AG04450 (cell line): ENCODE results near the gene KCNQ5. TPM values are rescaled to one million over a fixed set of nuclear protein-coding genes. Genes with fewer than 3 reads are reported as not detected.

Experiments used
- CTCF ChIA-PET: fragments of 300-600, 350-600 bp; formaldehyde crosslinking; extraction: SDS; loops from one replicate; lab custom pipeline; 2022; ENCODE audit warnings: antibody characterized with exemption, inconsistent platforms; lab: Charles Lee
- POLR2A ChIA-PET: fragments of 350-600 bp; formaldehyde crosslinking; extraction: SDS; loops from one replicate; lab custom pipeline; 2021; ENCODE audit warnings: antibody characterized with exemption, inconsistent platforms; lab: Yijun Ruan, JAX
- DNase-seq: peaks from one replicate; pipeline ENCODE4 v3.0.0-alpha.2; 2011; ENCODE audit warnings: low read depth, low spot score
- H3K27ac ChIP-seq: one replicate; pipeline ENCODE4 v1.5.1; 2012; ENCODE audit warnings: low read depth, low read length, control low read depth
- H3K27me3 ChIP-seq: one replicate; pipeline ENCODE4 v1.6.0; 2012; ENCODE audit warnings: low read length; ENCODE audit not compliant: control insufficient read depth, insufficient read depth
- H3K4me3 ChIP-seq: 2 replicates; pipeline ENCODE4 v1.5.1; 2011; ENCODE audit warnings: mild to moderate bottlenecking, low read depth, low read length, control low read depth
- H3K9me3 ChIP-seq: 2 replicates; pipeline ENCODE4 v1.5.1; 2012; ENCODE audit warnings: low read length; ENCODE audit not compliant: control insufficient read depth, insufficient read depth
- CTCF ChIP-seq: IDR thresholded peaks from 2 replicates; pipeline ENCODE4 v1.5.1; 2011; ENCODE audit warnings: low read depth, low read length, control low read depth, inconsistent platforms
- polyA plus RNA-seq: library from polyadenylated mRNA; depleted of rRNA; stranded (reverse); fragments of >200 nt; gene quantifications from 2 replicates; pipeline ENCODE4 v1.2.3, GENCODE V29; 2011

Gene KCNQ5
- polyA plus RNA-seq, 1 experiment = 0.52 TPM

GRCh38 chr6:73203098-73203497 lies 581.2 kb downstream of the KCNQ5 start:
- no peak for DNase-seq
- POLR2A ChIA-PET = no interaction called here
- Histone ChIP-seq H3K27ac (no peak overlapping the region), H3K4me3 (no peak overlapping the region), H3K27me3 (no peaks in the 10 kb centered on the region), H3K9me3 (peaks cover 6% of the 10 kb centered on the region; the same call in 1 of the 2 replicates)
- TF ChIP-seq CTCF = no peak
- CTCF ChIA-PET = interaction anchor here (0.6 kb wide), 1 partner anchor 33 kb away, joined by 3 read pairs; no protein-coding TSS in a partner anchor

GRCh38 chr6:73204252-73204651 lies 582.4 kb downstream of the KCNQ5 start:
- TF ChIP-seq CTCF = no peak
- DNase-seq = no peak
- no peak overlapping the region for H3K27ac ChIP-seq
- H3K27me3 ChIP-seq = no peaks in the 10 kb centered on the region
- no peak overlapping the region for H3K4me3 ChIP-seq
- ChIA-PET CTCF (interaction anchor here (0.6 kb wide), 1 partner anchor 9 kb away, joined by 3 read pairs; no protein-coding TSS in a partner anchor), POLR2A (no interaction called here)
- H3K9me3 ChIP-seq = peaks cover 6% of the 10 kb centered on the region; the same call in 1 of the 2 replicates

GRCh38 chr6:73207221-73207837 lies 585.5 kb downstream of the KCNQ5 start:
- TF ChIP-seq CTCF = no peak
- Histone ChIP-seq H3K4me3 (no peak overlapping the region), H3K27ac (no peak overlapping the region), H3K27me3 (no peaks in the 10 kb centered on the region), H3K9me3 (peaks cover 6% of the 10 kb centered on the region; the same call in 1 of the 2 replicates)
- POLR2A ChIA-PET = no interaction called here
- CTCF ChIA-PET = no interaction called here
- DNase-seq = no peak

- Histone ChIP-seq H3K4me3 (no peak overlapping the region), H3K27ac (no peak overlapping the region), H3K9me3 (peaks cover 6% of the 10 kb centered on the region; the same call in 1 of the 2 replicates), H3K27me3 (no peaks in the 10 kb centered on the region)
- ChIA-PET CTCF (no interaction called here), POLR2A (no interaction called here)
- TF ChIP-seq CTCF = no peak
- no peak for DNase-seq
These were observed 587.3 kb downstream of the KCNQ5 start for GRCh38 chr6:73209117-73209516.

- no peak for DNase-seq
- TF ChIP-seq CTCF = no peak
- Histone ChIP-seq H3K27ac (no peak overlapping the region), H3K27me3 (no peaks in the 10 kb centered on the region), H3K9me3 (no peaks in the 10 kb centered on the region), H3K4me3 (no peak overlapping the region)
- POLR2A ChIA-PET = no interaction called here
- CTCF ChIA-PET = no interaction called here
These were observed 595.0 kb downstream of the KCNQ5 start for GRCh38 chr6:73216859-73217258.
